NB4 (cell line): ENCODE measurements around the gene AKR1C2.

Experiments
- POLR2A ChIP-seq: IDR thresholded peaks from 2 replicates; pipeline ENCODE4 v1.6.1; 2011; ENCODE audit warnings: mild to moderate bottlenecking; ENCODE audit not compliant: insufficient read length; ENCODE audit errors: extremely low read depth
- TF ChIP-seq, protein P1 (sequence below): IDR thresholded peaks from one replicate; pipeline ENCODE4 v1.5.1; 2012; ENCODE audit warnings: low read depth, low read length

DNA sequence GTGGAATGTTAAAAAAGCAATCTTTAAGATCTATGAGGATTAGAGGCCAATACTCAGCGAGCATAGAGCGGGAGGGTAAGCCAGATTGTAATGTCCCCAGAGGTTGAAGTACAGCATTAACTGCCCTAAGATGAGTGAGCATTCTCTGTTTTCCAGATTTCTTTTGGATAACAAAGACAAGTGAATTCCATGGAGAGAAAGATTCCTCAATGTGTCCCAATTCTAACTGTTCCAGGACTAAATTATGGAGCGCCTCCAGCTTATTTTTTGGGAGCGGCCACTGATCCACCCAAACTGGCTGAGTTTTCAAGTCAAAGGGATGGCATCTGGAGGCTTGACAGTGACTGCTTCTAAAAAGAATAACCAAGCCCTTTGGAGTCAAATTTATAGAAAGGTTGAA lies 39.3 kb upstream of the AKR1C2 start:
- TF ChIP-seq, protein P1, sequence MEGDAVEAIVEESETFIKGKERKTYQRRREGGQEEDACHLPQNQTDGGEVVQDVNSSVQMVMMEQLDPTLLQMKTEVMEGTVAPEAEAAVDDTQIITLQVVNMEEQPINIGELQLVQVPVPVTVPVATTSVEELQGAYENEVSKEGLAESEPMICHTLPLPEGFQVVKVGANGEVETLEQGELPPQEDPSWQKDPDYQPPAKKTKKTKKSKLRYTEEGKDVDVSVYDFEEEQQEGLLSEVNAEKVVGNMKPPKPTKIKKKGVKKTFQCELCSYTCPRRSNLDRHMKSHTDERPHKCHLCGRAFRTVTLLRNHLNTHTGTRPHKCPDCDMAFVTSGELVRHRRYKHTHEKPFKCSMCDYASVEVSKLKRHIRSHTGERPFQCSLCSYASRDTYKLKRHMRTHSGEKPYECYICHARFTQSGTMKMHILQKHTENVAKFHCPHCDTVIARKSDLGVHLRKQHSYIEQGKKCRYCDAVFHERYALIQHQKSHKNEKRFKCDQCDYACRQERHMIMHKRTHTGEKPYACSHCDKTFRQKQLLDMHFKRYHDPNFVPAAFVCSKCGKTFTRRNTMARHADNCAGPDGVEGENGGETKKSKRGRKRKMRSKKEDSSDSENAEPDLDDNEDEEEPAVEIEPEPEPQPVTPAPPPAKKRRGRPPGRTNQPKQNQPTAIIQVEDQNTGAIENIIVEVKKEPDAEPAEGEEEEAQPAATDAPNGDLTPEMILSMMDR = no peak
- no peak for TF ChIP-seq POLR2A
